ENCODE measurements around the gene GRIP2. TPM values are rescaled to one million over a fixed set of nuclear protein-coding genes. Genes with fewer than 3 reads are reported as not detected.
A peak's percentile ranks its signal among the peaks of the same experiment; 100 is the strongest.

The GRIP2 gene
- total RNA-seq, 1 experiment from 2014 or later: 4.5 TPM

DNA sequence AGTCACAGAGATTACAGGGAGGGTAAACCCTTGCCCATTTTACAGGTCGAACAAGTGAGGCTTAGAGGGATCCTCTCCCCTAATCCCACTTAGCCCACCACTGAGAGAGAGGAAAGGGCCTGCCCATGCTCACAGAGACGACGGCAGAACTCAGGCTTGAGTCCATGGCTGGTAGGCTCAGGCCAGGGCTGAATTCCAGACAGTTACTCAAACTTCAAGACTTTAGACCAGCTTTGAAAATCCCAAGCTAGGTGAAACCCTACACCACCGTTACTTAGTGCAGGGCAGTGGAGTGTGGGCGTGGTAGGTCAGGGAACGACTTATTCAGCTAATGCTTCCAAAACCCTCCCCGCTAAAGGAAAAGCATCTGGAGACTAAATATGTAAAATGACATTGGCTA, 16.4 kb downstream of the GRIP2 start:
- TF ChIP-seq, protein P1, sequence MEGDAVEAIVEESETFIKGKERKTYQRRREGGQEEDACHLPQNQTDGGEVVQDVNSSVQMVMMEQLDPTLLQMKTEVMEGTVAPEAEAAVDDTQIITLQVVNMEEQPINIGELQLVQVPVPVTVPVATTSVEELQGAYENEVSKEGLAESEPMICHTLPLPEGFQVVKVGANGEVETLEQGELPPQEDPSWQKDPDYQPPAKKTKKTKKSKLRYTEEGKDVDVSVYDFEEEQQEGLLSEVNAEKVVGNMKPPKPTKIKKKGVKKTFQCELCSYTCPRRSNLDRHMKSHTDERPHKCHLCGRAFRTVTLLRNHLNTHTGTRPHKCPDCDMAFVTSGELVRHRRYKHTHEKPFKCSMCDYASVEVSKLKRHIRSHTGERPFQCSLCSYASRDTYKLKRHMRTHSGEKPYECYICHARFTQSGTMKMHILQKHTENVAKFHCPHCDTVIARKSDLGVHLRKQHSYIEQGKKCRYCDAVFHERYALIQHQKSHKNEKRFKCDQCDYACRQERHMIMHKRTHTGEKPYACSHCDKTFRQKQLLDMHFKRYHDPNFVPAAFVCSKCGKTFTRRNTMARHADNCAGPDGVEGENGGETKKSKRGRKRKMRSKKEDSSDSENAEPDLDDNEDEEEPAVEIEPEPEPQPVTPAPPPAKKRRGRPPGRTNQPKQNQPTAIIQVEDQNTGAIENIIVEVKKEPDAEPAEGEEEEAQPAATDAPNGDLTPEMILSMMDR (IDR thresholded peaks at IDR 0.05; ENCODE audit: insufficient read depth in 1 of 2, low read depth in 1 of 2, low read length in 1 of 2, severe bottlenecking in 1 of 2, unreplicated experiment in 1 of 2): no peak
- intact Hi-C loops (cut with micrococcal nuclease; ENCODE audit: unreplicated experiment): no loop called here
- Histone ChIP-seq H3K4me3 (ENCODE audit: low read depth, low read length) (no peak overlapping the region), H3K36me3 (ENCODE audit: control insufficient read depth, insufficient read depth, low read length) (no peaks in the 10 kb centered on the region), H3K4me1 (no peaks in the 10 kb centered on the region), H3K9me3 (no peaks in the 10 kb centered on the region), H3K27me3 (replicated peaks; ENCODE audit: control insufficient read depth, insufficient read depth, low read length) (no peaks in the 10 kb centered on the region)
- ChIA-PET CTCF (no interaction called here), POLR2A (no interaction called here)
- Mint-ChIP-seq H3K9me3 (ENCODE audit: unreplicated experiment) (no peaks in the 10 kb centered on the region), H3K4me1 (ENCODE audit: low read depth, unreplicated experiment) (no peaks in the 10 kb centered on the region), H3K4me3 (ENCODE audit: unreplicated experiment) (no peak overlapping the region), H3K27ac (ENCODE audit: unreplicated experiment) (no peak overlapping the region), H3K36me3 (ENCODE audit: insufficient read depth, unreplicated experiment) (no peaks in the 10 kb centered on the region), H3K27me3 (ENCODE audit: insufficient read depth, unreplicated experiment) (no peaks in the 10 kb centered on the region)
- no TSS peak for BruUV-seq (replicated peaks)
- peak in 1 of 2 experiments; percentile 12 for DNase-seq

DNA sequence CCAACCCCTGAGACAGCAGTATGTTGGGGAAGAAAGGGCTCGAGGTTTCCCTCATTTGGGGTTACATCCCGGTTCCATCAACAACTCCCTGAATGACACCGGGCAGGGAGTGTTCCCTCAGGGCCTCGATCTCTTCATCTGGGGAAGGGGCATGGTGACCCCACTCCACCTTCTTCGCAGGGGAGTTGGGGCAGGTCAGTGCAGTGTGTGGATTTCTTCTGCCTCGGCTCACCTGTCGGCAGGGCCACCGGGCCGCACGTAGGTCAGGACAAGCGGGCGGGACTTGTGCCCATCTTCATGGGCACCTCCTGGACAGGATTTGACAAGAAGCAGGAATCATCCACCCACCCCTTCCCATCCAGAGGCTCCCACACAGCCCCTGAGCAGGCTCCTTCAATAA, 17.4 kb downstream of the GRIP2 start:
- no peaks in the 10 kb centered on the region for H3K4me1 Mint-ChIP-seq (ENCODE audit: low read depth, unreplicated experiment)
- H3K4me3 ChIP-seq (ENCODE audit: low read depth, low read length): no peak overlapping the region
- POLR2A ChIA-PET: no interaction called here
- no peaks in the 10 kb centered on the region for H3K36me3 Mint-ChIP-seq (ENCODE audit: insufficient read depth, unreplicated experiment)
- no peak overlapping the region for H3K27ac Mint-ChIP-seq (ENCODE audit: unreplicated experiment)
- H3K4me3 Mint-ChIP-seq (ENCODE audit: unreplicated experiment): no peak overlapping the region
- H3K36me3 ChIP-seq (ENCODE audit: control insufficient read depth, insufficient read depth, low read length): no peaks in the 10 kb centered on the region
- no peaks in the 10 kb centered on the region for H3K9me3 Mint-ChIP-seq (ENCODE audit: unreplicated experiment)
- peak in 1 of 2 experiments; percentile 8 for DNase-seq
- no peaks in the 10 kb centered on the region for H3K9me3 ChIP-seq
- intact Hi-C loops (cut with micrococcal nuclease; ENCODE audit: unreplicated experiment): no loop called here
- H3K4me1 ChIP-seq: no peaks in the 10 kb centered on the region
- no TSS peak for BruUV-seq (replicated peaks)
- TF ChIP-seq, protein P1 (IDR thresholded peaks at IDR 0.05; ENCODE audit: insufficient read depth in 1 of 2, low read depth in 1 of 2, low read length in 1 of 2, severe bottlenecking in 1 of 2, unreplicated experiment in 1 of 2): no peak
- CTCF ChIA-PET: no interaction called here
- H3K27me3 Mint-ChIP-seq (ENCODE audit: insufficient read depth, unreplicated experiment): no peaks in the 10 kb centered on the region
- H3K27me3 ChIP-seq (replicated peaks; ENCODE audit: control insufficient read depth, insufficient read depth, low read length): no peaks in the 10 kb centered on the region

DNA sequence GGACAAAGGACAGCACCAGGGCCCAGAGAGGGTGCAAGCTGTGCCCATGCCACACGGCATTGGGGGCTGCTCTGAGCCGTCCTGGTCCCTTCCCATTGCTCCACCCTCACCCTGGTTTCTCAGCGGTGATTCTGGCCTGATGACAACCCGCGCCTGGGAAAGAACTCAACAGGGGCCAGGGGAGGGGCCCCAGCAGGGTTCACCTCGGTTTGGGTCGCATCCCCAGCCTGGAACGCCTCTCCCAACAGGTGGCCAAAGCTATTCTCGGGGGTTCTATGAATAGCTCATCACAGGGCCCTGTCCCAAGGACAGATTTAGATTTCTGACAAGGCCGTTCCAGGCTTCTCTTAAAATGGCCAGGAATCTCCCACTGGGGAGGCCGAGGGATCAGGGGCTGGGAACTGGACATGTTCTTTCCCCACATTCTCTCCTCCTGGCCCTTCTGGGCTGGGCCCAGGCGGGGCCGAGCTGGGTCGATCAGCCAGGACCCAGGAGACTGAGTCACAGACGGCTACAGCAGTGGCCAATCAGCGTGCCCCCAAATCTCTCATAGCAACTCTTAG, 17.9 kb downstream of the GRIP2 start:
- no peaks in the 10 kb centered on the region for H3K4me1 ChIP-seq
- H3K36me3 Mint-ChIP-seq (ENCODE audit: insufficient read depth, unreplicated experiment): no peaks in the 10 kb centered on the region
- ChIA-PET CTCF (interaction anchor here (1.0 kb wide), 1 partner anchor 13 kb away, joined by 3 read pairs; no protein-coding TSS in a partner anchor), POLR2A (no interaction called here)
- intact Hi-C loops (cut with micrococcal nuclease; ENCODE audit: unreplicated experiment): no loop called here
- no peaks in the 10 kb centered on the region for H3K36me3 ChIP-seq (ENCODE audit: control insufficient read depth, insufficient read depth, low read length)
- peak in 1 of 2 experiments; percentile 15 for DNase-seq
- no peak overlapping the region for H3K4me3 Mint-ChIP-seq (ENCODE audit: unreplicated experiment)
- no peaks in the 10 kb centered on the region for H3K4me1 Mint-ChIP-seq (ENCODE audit: low read depth, unreplicated experiment)
- no peak overlapping the region for H3K4me3 ChIP-seq (ENCODE audit: low read depth, low read length)
- H3K27ac Mint-ChIP-seq (ENCODE audit: unreplicated experiment): no peak overlapping the region
- TF ChIP-seq, protein P1 (IDR thresholded peaks at IDR 0.05; ENCODE audit: insufficient read depth in 1 of 2, low read depth in 1 of 2, low read length in 1 of 2, severe bottlenecking in 1 of 2, unreplicated experiment in 1 of 2): no peak
- H3K27me3 Mint-ChIP-seq (ENCODE audit: insufficient read depth, unreplicated experiment): no peaks in the 10 kb centered on the region
- H3K9me3 Mint-ChIP-seq (ENCODE audit: unreplicated experiment): no peaks in the 10 kb centered on the region
- H3K27me3 ChIP-seq (replicated peaks; ENCODE audit: control insufficient read depth, insufficient read depth, low read length): no peaks in the 10 kb centered on the region
- no peaks in the 10 kb centered on the region for H3K9me3 ChIP-seq
- BruUV-seq (replicated peaks): no TSS peak
